HG03175 (cell line): ENCODE measurements around the gene CNOT1.
"Not testable (repeated sequence)": the region's sequence is repeated elsewhere in the genome, so short reads cannot be mapped to it uniquely, and the experiment has no call there.

Experiments used
- ATAC-seq: cut with Tn5 transposase; IDR thresholded peaks from one replicate; pipeline ENCODE4 v1.9.1; 2021; ENCODE audit warnings: mild to moderate bottlenecking, moderate library complexity; ENCODE audit not compliant: unreplicated experiment

The CNOT1 gene

GRCh38 chr16:58582971-58583765 is 46.5 kb downstream of the CNOT1 start:
- ATAC-seq = no peak

GRCh38 chr16:58582133-58582532 is 47.5 kb downstream of the CNOT1 start:
- no peak for ATAC-seq

GRCh38 chr16:58579587-58579986 is 50.0 kb downstream of the CNOT1 start:
- no peak for ATAC-seq

GRCh38 chr16:58578642-58579041 is 51.0 kb downstream of the CNOT1 start:
- ATAC-seq = no peak

GRCh38 chr16:58577141-58577540 is 52.5 kb downstream of the CNOT1 start:
- ATAC-seq = no peak

- no peak for ATAC-seq
Measured at GRCh38 chr16:58574895-58575294, 54.7 kb downstream of the CNOT1 start.

- ATAC-seq = not testable (repeated sequence)
Measured at GRCh38 chr16:58565697-58566096, 63.9 kb downstream of the CNOT1 start.

GRCh38 chr16:58563775-58564174 is 65.9 kb downstream of the CNOT1 start:
- no peak for ATAC-seq

GRCh38 chr16:58563235-58563634 is 66.4 kb downstream of the CNOT1 start:
- no peak for ATAC-seq

GRCh38 chr16:58556678-58557077 is 72.9 kb downstream of the CNOT1 start:
- no peak for ATAC-seq

GRCh38 chr16:58551496-58551895 is 78.1 kb downstream of the CNOT1 start:
- no peak for ATAC-seq

GRCh38 chr16:58548378-58548777 is 81.2 kb downstream of the CNOT1 start:
- ATAC-seq = no peak

GRCh38 chr16:58543685-58544084 is 85.9 kb downstream of the CNOT1 start:
- no peak for ATAC-seq

- ATAC-seq = no peak
Measured at GRCh38 chr16:58542291-58542690, 87.3 kb downstream of the CNOT1 start.

- ATAC-seq = no peak
Measured at GRCh38 chr16:58541711-58542110, 87.9 kb downstream of the CNOT1 start.

- ATAC-seq = no peak
Measured at GRCh38 chr16:58537124-58537906, 92.3 kb downstream of the CNOT1 start.

- ATAC-seq = no peak
Measured at GRCh38 chr16:58536278-58536677, 93.3 kb downstream of the CNOT1 start.

- ATAC-seq = no peak
Measured at GRCh38 chr16:58535100-58535499, 94.5 kb downstream of the CNOT1 start.

- no peak for ATAC-seq
Measured at GRCh38 chr16:58533751-58534470, 95.7 kb downstream of the CNOT1 start.

- no peak for ATAC-seq
Measured at GRCh38 chr16:58532414-58532813, 97.2 kb downstream of the CNOT1 start.

- no peak for ATAC-seq
Measured at GRCh38 chr16:58530179-58530578, 99.4 kb downstream of the CNOT1 start.

GRCh38 chr16:58519707-58520106 is 109.9 kb downstream of the CNOT1 start:
- no peak for ATAC-seq
